Measurements from ENCODE around the gene RNASEH1. TPM values are rescaled to one million over a fixed set of nuclear protein-coding genes. Genes with fewer than 3 reads are reported as not detected.

RNASEH1 gene
- total and polyA plus RNA-seq, 2 of the 8 experiments (the other 6 are each of a cell fraction or from before 2014, with no cell fraction given), result 11.7 to 42.7 TPM

GRCh38 chr2:3563521-3563976 is 5.4 kb upstream of the RNASEH1 start:
- Histone ChIP-seq H3K9me3 (ENCODE audit: insufficient read depth in 2 of 2, low read depth in 1 of 2, low read length in 1 of 2) (no peaks in the 10 kb centered on the region), H3K4me3 (ENCODE audit: extremely low read depth in 1 of 4, insufficient read depth in 2 of 4, low read depth in 3 of 4, low read length in 4 of 4) (no peak overlapping the region), H3K56ac (replicated peaks; ENCODE audit: insufficient read length, low read depth, low read length) (no peak overlapping the region), H3K9ac (replicated peaks in 1 of 4; ENCODE audit: extremely low read depth in 1 of 4, low read depth in 3 of 4, low read length in 3 of 4) (no peak overlapping the region), H3K36me3 (ENCODE audit: control insufficient read depth in 2 of 4, insufficient read depth in 4 of 4, low read length in 3 of 4) (peaks cover 0 to 11% (median 0%) of the 10 kb centered on the region in 4 experiments; a peak in 2 of 8 replicates), H2BK15ac (ENCODE audit: low read length) (no peak overlapping the region), H3K4me2 (ENCODE audit: insufficient read depth in 1 of 2, low read depth in 2 of 2, low read length in 2 of 2) (no peak overlapping the region), H4K8ac (ENCODE audit: extremely low read depth, insufficient read depth, low read length) (no peak overlapping the region), H2BK120ac (replicated peaks; ENCODE audit: low read depth, low read length) (no peak overlapping the region), H2BK12ac (ENCODE audit: low read depth, low read length) (no peak overlapping the region), H4K5ac (ENCODE audit: insufficient read length, low read depth, low read length) (no peak overlapping the region), H4K91ac (replicated peaks; ENCODE audit: insufficient read length, low read length) (no peak overlapping the region), H3K27me3 (replicated peaks in 1 of 4; ENCODE audit: control insufficient read depth in 3 of 4, extremely low read depth in 1 of 4, insufficient read depth in 3 of 4, low read length in 3 of 4) (no peaks in the 10 kb centered on the region), H2AK5ac (ENCODE audit: low read depth, low read length) (peak overlapping the region; percentile 48; the same call in 1 of the 2 replicates), H2BK20ac (ENCODE audit: low read length) (no peak overlapping the region), H2BK5ac (ENCODE audit: low read depth, low read length) (no peak overlapping the region), H3K4me1 (replicated peaks in 1 of 4; ENCODE audit: control insufficient read depth in 3 of 4, insufficient read depth in 4 of 4, low read length in 3 of 4) (peaks cover 0 to 5% (median 0%) of the 10 kb centered on the region in 4 experiments; a peak in 1 of 7 replicates), H3K18ac (ENCODE audit: extremely low read depth, low read length) (no peak overlapping the region), H4K20me1 (replicated peaks in 1 of 2; ENCODE audit: control insufficient read depth in 1 of 2, insufficient read depth in 2 of 2, low read length in 2 of 2) (peaks cover 0 to 2% of the 10 kb centered on the region in 2 experiments), H3K4ac (replicated peaks; ENCODE audit: insufficient read length, low read depth, low read length) (no peak overlapping the region), H2AFZ (ENCODE audit: low read length) (no peak overlapping the region), H3K79me1 (ENCODE audit: low read depth, low read length) (no peaks in the 10 kb centered on the region; the same call in 1 of the 2 replicates), H3K23me2 (ENCODE audit: low read depth, low read length) (peaks cover 4% of the 10 kb centered on the region; the same call in 1 of the 2 replicates), H3K14ac (ENCODE audit: insufficient read length) (no peak overlapping the region), H3K23ac (ENCODE audit: insufficient read length) (no peak overlapping the region), H3K27ac (ENCODE audit: low read depth, low read length) (no peak overlapping the region), H3K79me2 (ENCODE audit: control insufficient read depth in 1 of 2, insufficient read depth in 2 of 2, low read length in 2 of 2) (peaks cover 0 to 7% of the 10 kb centered on the region in 2 experiments; a peak in 2 of 4 replicates)
- POLR2A ChIA-PET (ENCODE audit: partially characterized antibody), result interaction anchor here (0.5 to 19.5 kb wide), 3 partner anchors 17 to 371 kb away, joined by 3 to 373 read pairs (median 5); partner anchors contain the start of gene RPS7
- CTCF ChIA-PET (ENCODE audit: partially characterized antibody), result no interaction called here
- FAIRE-seq (no peak), DNase-seq (ENCODE audit: low read depth in 1 of 2, low spot score in 2 of 2) (no peak)
- 94% methylated on average over 5 of the region's 5 CpGs; no CpG with 5 or more reads in 1 of the 2 experiments for WGBS, 2 experiments (ENCODE audit: extremely low coverage in 1 of 2, insufficient coverage in 1 of 2, insufficient read length in 1 of 2, insufficient replicate concordance in 2 of 2, low coverage in 1 of 2, low lambda C conversion rate in 2 of 2, missing lambda C conversion rate in 1 of 2)
- TF ChIP-seq SP1 (IDR thresholded peaks at IDR 0.05; ENCODE audit: low read depth, low read length) (no peak), CTBP2 (IDR thresholded peaks at IDR 0.05; ENCODE audit: borderline replicate concordance, insufficient read depth, insufficient read length, low read length) (no peak), POLR2AphosphoS5 (IDR thresholded peaks at IDR 0.05; ENCODE audit: low read depth, low read length) (no peak), CEBPB (IDR thresholded peaks at IDR 0.05; ENCODE audit: low read depth, low read length) (no peak), HDAC6 (IDR thresholded peaks at IDR 0.05; ENCODE audit: low read depth, low read length) (no peak), SP2 (IDR thresholded peaks at IDR 0.05; ENCODE audit: low read length) (no peak), CREB1 (IDR thresholded peaks at IDR 0.05) (no peak), FOSL1 (IDR thresholded peaks at IDR 0.05; ENCODE audit: insufficient read depth, low read depth, low read length) (no peak), CTCF (IDR thresholded peaks at IDR 0.05; ENCODE audit: control extremely low read depth in 1 of 3, insufficient read depth in 1 of 3, low read depth in 1 of 3, low read length in 3 of 3) (no peak), RBBP5 (IDR thresholded peaks at IDR 0.05; ENCODE audit: borderline replicate concordance, low read depth, low read length) (no peak), RFX5 (IDR thresholded peaks at IDR 0.05; ENCODE audit: borderline replicate concordance, low read depth, low read length) (no peak)

Measured in H1 (cell line).